ENCODE results near the gene NEK11. TPM values are rescaled to one million over a fixed set of nuclear protein-coding genes. Genes with fewer than 3 reads are reported as not detected.
"Not testable (repeated sequence)": the region's sequence is repeated elsewhere in the genome, so short reads cannot be mapped to it uniquely, and the experiment has no call there.

Gene NEK11
- polyA plus RNA-seq, 1 donor from 2014 or later: 1.5 TPM

DNA sequence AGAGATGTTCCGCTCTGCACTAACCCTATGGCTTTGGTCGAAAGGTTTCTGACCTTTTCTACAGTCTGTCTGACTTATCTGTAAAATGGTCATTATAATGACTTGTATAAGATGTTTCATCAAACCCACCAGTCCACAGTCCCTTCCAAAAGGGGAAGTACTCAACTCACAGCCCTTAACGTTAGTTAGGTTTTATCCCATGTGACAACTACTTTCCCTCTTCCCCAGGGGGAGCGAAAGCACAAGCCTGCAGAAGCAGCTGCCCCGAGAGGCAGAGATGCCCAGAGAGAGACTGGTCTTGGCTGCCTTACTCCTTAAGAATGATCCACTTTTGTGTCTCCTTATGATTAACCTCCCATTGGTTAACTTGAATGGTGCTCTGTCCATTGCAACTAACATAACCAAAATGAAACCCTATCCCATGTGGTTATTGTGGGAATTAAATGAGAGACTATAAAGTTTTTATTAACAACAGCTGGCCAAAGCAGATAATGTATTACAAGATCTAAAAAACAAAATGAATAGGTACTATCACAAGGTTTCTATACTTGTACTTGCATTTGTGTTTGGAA lies 6.5 kb upstream of the NEK11 start:
- no peaks in the 10 kb centered on the region for H3K27me3 Mint-ChIP-seq
- H3K9me3 Mint-ChIP-seq: no peaks in the 10 kb centered on the region
- peaks cover 5% of the 10 kb centered on the region for H3K36me3 Mint-ChIP-seq
- H3K4me1 Mint-ChIP-seq: peaks cover 46 to 57% (median 53%) of the 10 kb centered on the region in 3 donors
- peak overlapping the region in 1 of 3 donors; percentile 40 for H3K27ac Mint-ChIP-seq
- peak overlapping the region in 1 of 4 donors; percentile 41 for H3K4me3 Mint-ChIP-seq

DNA sequence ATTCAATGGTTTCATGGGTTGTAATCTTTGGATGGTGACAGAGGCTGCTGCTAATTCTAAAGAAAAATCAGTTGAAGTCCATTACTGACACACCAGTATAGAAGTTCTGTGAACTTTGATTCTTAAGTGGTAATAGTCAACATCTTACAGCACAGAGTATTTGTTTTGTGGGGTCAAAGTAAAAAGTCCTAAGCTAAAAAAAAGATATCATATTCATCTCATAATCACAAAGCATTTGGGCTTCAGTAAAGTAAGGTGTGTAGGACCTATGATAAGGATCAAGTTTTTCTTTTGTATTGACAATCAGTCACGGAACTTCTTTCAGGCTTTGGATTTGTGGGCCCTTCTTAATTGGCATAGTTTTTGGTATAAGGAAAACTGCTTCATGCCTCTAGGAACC lies 1.1 kb upstream of the NEK11 start:
- peaks cover 45 to 52% (median 51%) of the 10 kb centered on the region in 3 donors for H3K4me1 Mint-ChIP-seq
- H3K9me3 Mint-ChIP-seq: no peaks in the 10 kb centered on the region
- peak overlapping the region in 2 of 3 donors; percentile 92 to 99 for H3K27ac Mint-ChIP-seq
- H3K27me3 Mint-ChIP-seq: no peaks in the 10 kb centered on the region
- H3K4me3 Mint-ChIP-seq: peak overlapping the region; percentile 89 to 98 (median 94)
- peaks cover 5% of the 10 kb centered on the region for H3K36me3 Mint-ChIP-seq

GRCh38 chr3:131028844-131029243 lies 2.2 kb downstream of the NEK11 start:
- Mint-ChIP-seq H3K27me3 (no peaks in the 10 kb centered on the region), H3K27ac (peak overlapping the region in 1 of 3 donors; percentile 71), H3K4me3 (peak overlapping the region in 1 of 4 donors; percentile 19), H3K36me3 (peaks cover 3% of the 10 kb centered on the region), H3K9me3 (no peaks in the 10 kb centered on the region), H3K4me1 (peaks cover 22 to 29% (median 27%) of the 10 kb centered on the region in 3 donors)

- Mint-ChIP-seq H3K27me3 (no peaks in the 10 kb centered on the region), H3K4me1 (peaks cover 5 to 7% (median 6%) of the 10 kb centered on the region in 3 donors), H3K27ac (no peak overlapping the region), H3K9me3 (no peaks in the 10 kb centered on the region), H3K4me3 (no peak overlapping the region), H3K36me3 (peaks cover 3% of the 10 kb centered on the region)
Measured at GRCh38 chr3:131031660-131032059, 5.0 kb downstream of the NEK11 start.

DNA sequence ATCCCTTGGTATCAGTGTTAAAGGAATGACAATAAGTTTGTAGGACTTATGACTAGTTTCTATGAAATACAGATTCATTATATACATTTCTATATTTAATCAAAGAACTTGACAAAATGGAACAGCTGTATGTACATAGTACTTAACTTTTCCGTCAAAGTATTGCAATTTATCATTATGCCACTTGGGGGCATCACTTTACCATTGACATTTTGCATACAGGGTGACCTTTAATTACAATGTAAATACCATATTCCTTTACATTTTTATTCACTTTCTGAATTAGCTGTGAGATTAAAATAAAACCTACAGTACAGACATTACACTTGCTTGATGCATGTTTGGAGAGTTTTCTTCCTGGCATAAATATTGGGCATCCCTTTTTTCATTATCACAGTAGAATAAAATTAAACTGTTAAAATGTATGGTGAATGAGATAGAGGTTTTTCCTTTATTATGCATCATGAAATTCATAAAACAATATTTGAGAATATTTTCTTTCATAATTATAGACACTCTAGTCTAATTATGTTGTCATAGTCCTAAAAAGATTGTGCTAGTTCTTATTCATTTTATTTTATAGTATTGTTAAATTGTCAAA lies 6.9 kb downstream of the NEK11 start:
- H3K36me3 Mint-ChIP-seq: peaks cover 3% of the 10 kb centered on the region
- no peaks in the 10 kb centered on the region for H3K27me3 Mint-ChIP-seq
- no peaks in the 10 kb centered on the region for H3K4me1 Mint-ChIP-seq
- H3K9me3 Mint-ChIP-seq: no peaks in the 10 kb centered on the region
- H3K27ac Mint-ChIP-seq: no peak overlapping the region
- H3K4me3 Mint-ChIP-seq: no peak overlapping the region

DNA sequence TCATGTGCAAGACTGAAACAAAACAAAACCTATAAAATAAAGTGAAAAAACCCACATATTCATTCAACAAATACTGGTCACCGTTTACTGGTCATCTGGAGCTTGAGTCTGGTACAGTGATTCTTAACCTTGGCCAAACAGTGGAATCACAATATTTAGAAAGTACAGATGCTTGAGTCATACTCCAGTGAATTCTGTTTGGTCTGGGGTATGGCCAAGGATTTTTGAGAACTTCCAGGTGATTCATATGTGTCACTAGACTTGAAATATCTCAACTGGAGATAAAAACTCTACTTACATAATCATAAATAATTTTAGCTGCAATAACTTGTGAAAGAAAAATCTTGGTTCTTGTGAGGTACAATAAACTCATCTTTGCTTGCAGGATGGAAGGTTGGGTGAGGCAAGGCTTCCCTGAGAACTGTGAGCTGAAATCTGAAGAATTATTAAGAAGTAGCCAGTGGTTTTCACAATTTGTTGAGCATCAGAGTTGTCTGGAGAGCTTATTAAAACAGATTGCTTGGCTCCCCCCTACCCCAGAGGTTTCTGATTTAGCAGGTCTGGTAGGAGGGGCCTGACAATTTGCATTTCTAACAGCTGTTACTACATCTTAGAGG lies 9.6 kb downstream of the NEK11 start:
- no peaks in the 10 kb centered on the region for H3K36me3 Mint-ChIP-seq
- H3K4me3 Mint-ChIP-seq: no peak overlapping the region
- no peaks in the 10 kb centered on the region for H3K27me3 Mint-ChIP-seq
- H3K9me3 Mint-ChIP-seq: no peaks in the 10 kb centered on the region
- peaks cover 0 to 1% (median 0%) of the 10 kb centered on the region in 3 donors for H3K4me1 Mint-ChIP-seq
- H3K27ac Mint-ChIP-seq: no peak overlapping the region

- peaks cover 4% of the 10 kb centered on the region for H3K36me3 Mint-ChIP-seq
- H3K27me3 Mint-ChIP-seq: no peaks in the 10 kb centered on the region
- no peak overlapping the region for H3K4me3 Mint-ChIP-seq
- peaks cover 0 to 5% (median 4%) of the 10 kb centered on the region in 3 donors for H3K4me1 Mint-ChIP-seq
- H3K27ac Mint-ChIP-seq: no peak overlapping the region
- no peaks in the 10 kb centered on the region for H3K9me3 Mint-ChIP-seq
Measured at GRCh38 chr3:131036986-131037385, 10.3 kb downstream of the NEK11 start.

- Mint-ChIP-seq H3K9me3 (peaks cover 0 to 1% (median 0%) of the 10 kb centered on the region in 3 donors), H3K36me3 (peaks cover 5% of the 10 kb centered on the region), H3K4me1 (peaks cover 0 to 5% (median 4%) of the 10 kb centered on the region in 3 donors), H3K27me3 (no peaks in the 10 kb centered on the region), H3K4me3 (no peak overlapping the region), H3K27ac (no peak overlapping the region)
Measured at GRCh38 chr3:131038326-131038725, 11.6 kb downstream of the NEK11 start.

GRCh38 chr3:131042271-131042985 lies 15.8 kb downstream of the NEK11 start:
- not testable (repeated sequence) for H3K4me3 Mint-ChIP-seq, H3K27me3 Mint-ChIP-seq, H3K9me3 Mint-ChIP-seq, H3K36me3 Mint-ChIP-seq, H3K4me1 Mint-ChIP-seq, H3K27ac Mint-ChIP-seq

GRCh38 chr3:131047582-131047981 lies 20.9 kb downstream of the NEK11 start:
- peaks cover 0 to 4% (median 0%) of the 10 kb centered on the region in 3 donors for H3K4me1 Mint-ChIP-seq
- no peak overlapping the region for H3K4me3 Mint-ChIP-seq
- H3K27ac Mint-ChIP-seq: no peak overlapping the region
- peaks cover 6% of the 10 kb centered on the region for H3K36me3 Mint-ChIP-seq
- H3K27me3 Mint-ChIP-seq: no peaks in the 10 kb centered on the region
- H3K9me3 Mint-ChIP-seq: peaks cover 4 to 6% (median 5%) of the 10 kb centered on the region in 3 donors

- H3K9me3 Mint-ChIP-seq: peaks cover 4 to 6% (median 5%) of the 10 kb centered on the region in 3 donors
- peaks cover 6% of the 10 kb centered on the region for H3K36me3 Mint-ChIP-seq
- no peaks in the 10 kb centered on the region for H3K27me3 Mint-ChIP-seq
- H3K4me1 Mint-ChIP-seq: peaks cover 0 to 4% (median 0%) of the 10 kb centered on the region in 3 donors
- H3K4me3 Mint-ChIP-seq: no peak overlapping the region
- no peak overlapping the region for H3K27ac Mint-ChIP-seq
Measured at GRCh38 chr3:131048030-131048429, 21.4 kb downstream of the NEK11 start.

DNA sequence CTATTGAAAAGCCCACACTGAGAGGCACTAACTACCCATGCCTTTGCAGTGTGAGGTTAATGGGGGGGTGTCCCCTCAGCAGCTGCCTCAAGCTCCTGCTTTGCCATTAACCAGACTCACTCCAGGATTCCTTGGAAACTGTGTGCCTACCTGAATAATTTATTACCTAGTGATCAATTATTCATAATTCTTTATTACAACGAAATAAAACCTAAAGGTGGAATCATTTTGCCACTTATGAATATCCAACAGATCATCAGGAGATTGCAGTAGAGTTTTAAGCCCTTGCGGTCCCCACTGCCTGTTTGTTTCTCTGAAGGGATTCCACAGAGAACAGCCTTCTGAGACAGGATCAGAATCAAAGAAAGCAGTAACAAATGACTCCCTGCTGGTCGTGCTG lies 23.3 kb downstream of the NEK11 start:
- Mint-ChIP-seq H3K4me3 (no peak overlapping the region), H3K4me1 (peaks cover 0 to 4% (median 0%) of the 10 kb centered on the region in 3 donors), H3K27ac (no peak overlapping the region), H3K27me3 (no peaks in the 10 kb centered on the region), H3K9me3 (peaks cover 0 to 6% (median 1%) of the 10 kb centered on the region in 3 donors), H3K36me3 (peaks cover 2% of the 10 kb centered on the region)

- H3K27me3 Mint-ChIP-seq: peaks cover 4% of the 10 kb centered on the region
- H3K9me3 Mint-ChIP-seq: no peaks in the 10 kb centered on the region
- H3K36me3 Mint-ChIP-seq: no peaks in the 10 kb centered on the region
Measured at GRCh38 chr3:131053043-131053859, 26.6 kb downstream of the NEK11 start.

GRCh38 chr3:131067983-131068382 lies 41.3 kb downstream of the NEK11 start:
- Mint-ChIP-seq H3K4me1 (no peaks in the 10 kb centered on the region), H3K9me3 (peaks cover 0 to 2% (median 0%) of the 10 kb centered on the region in 3 donors), H3K36me3 (no peaks in the 10 kb centered on the region), H3K27ac (peak overlapping the region in 1 of 3 donors; percentile 41), H3K4me3 (no peak overlapping the region), H3K27me3 (no peaks in the 10 kb centered on the region)

More at GRCh38 chr3:131053043-131053859, 26.6 kb downstream of the NEK11 start:
- Mint-ChIP-seq H3K4me1 (peaks cover 0 to 1% (median 0%) of the 10 kb centered on the region in 3 donors), H3K27ac (no peak overlapping the region), H3K4me3 (no peak overlapping the region)
